H1 (cell line): ENCODE data around the gene OR6C75. TPM values are rescaled to one million over a fixed set of nuclear protein-coding genes. Genes with fewer than 3 reads are reported as not detected.

ENCODE experiments used
- CTCF ChIA-PET: fragments of 300-600 bp; sonication (Branson Sonifier 250); formaldehyde crosslinking; loops from one replicate; lab custom pipeline; 2021; ENCODE audit not compliant: partially characterized antibody; lab: Charles Lee
- POLR2A ChIA-PET: fragments of 300-600 bp; sonication (Branson Sonifier 250); formaldehyde crosslinking; loops from one replicate; lab custom pipeline; 2021; ENCODE audit warnings: inconsistent platforms; ENCODE audit not compliant: partially characterized antibody; lab: Charles Lee
- DNase-seq, 2 experiments: peaks; one replicate each; pipeline versions ENCODE4 v3.0.0 to v3.0.0-alpha.2; 2010 to 2022; ENCODE audit warnings: low spot score in 2 of 2, low read depth in 1 of 2, mixed read lengths in 1 of 2
- FAIRE-seq: peaks from 2 replicates; lab custom pipeline; 2011; peaks lifted over from hg19 to GRCh38; lab: Jason Lieb, UNC
- H2AFZ ChIP-seq: 2 replicates; pipeline ENCODE4 v1.8.1; 2012; ENCODE audit warnings: low read length, inconsistent platforms
- H2AK5ac ChIP-seq: 2 replicates; pipeline ENCODE4 v1.6.1; 2013; ENCODE audit warnings: low read depth, low read length
- H2BK120ac ChIP-seq: replicated peaks from 2 replicates; pipeline ENCODE3; 2013; ENCODE audit warnings: low read depth, low read length, inconsistent platforms
- H2BK12ac ChIP-seq: 2 replicates; pipeline ENCODE4 v1.6.1; 2013; ENCODE audit warnings: low read depth, low read length
- H2BK15ac ChIP-seq: 2 replicates; pipeline ENCODE4 v1.6.1; 2013; ENCODE audit warnings: low read length
- H2BK20ac ChIP-seq: 2 replicates; pipeline ENCODE4 v1.6.1; 2013; ENCODE audit warnings: low read length
- H2BK5ac ChIP-seq: 2 replicates; pipeline ENCODE4 v1.6.1; 2013; ENCODE audit warnings: low read depth, low read length
- H3K14ac ChIP-seq: 2 replicates; pipeline ENCODE4 v1.6.1; 2013; ENCODE audit warnings: inconsistent platforms; ENCODE audit not compliant: insufficient read length
- H3K18ac ChIP-seq: 2 replicates; pipeline ENCODE4 v1.6.1; 2013; ENCODE audit warnings: low read length; ENCODE audit errors: extremely low read depth
- H3K23ac ChIP-seq: 2 replicates; pipeline ENCODE4 v1.6.1; 2013; ENCODE audit warnings: inconsistent platforms; ENCODE audit not compliant: insufficient read length
- H3K23me2 ChIP-seq: 2 replicates; pipeline ENCODE4 v1.6.1; 2013; ENCODE audit warnings: low read depth, low read length
- H3K27ac ChIP-seq: 2 replicates; pipeline ENCODE4 v1.6.1; 2011; ENCODE audit warnings: low read depth, low read length, inconsistent platforms
- H3K27me3 ChIP-seq, 4 experiments: replicated peaks in 1 of 4; 1 replicate in 1 of 4; 2 replicates in 3 of 4; pipeline versions ENCODE4 v1.6.1 to v1.8.1; 2011 to 2013; ENCODE audit warnings: low read length in 3 of 4, mild to moderate bottlenecking in 3 of 4, inconsistent platforms in 2 of 4, mixed read lengths in 2 of 4, moderate library complexity in 1 of 4; ENCODE audit not compliant: control insufficient read depth in 3 of 4, insufficient read depth in 3 of 4; ENCODE audit errors: extremely low read depth in 1 of 4
- H3K36me3 ChIP-seq, 4 experiments: 2 replicates each; pipeline versions ENCODE4 v1.6.1 to v1.8.1; 2011 to 2013; ENCODE audit warnings: mild to moderate bottlenecking in 4 of 4, low read length in 3 of 4, moderate library complexity in 2 of 4, control low read depth in 1 of 4, inconsistent platforms in 1 of 4; ENCODE audit not compliant: insufficient read depth in 4 of 4, control insufficient read depth in 2 of 4
- H3K4ac ChIP-seq: replicated peaks from 2 replicates; pipeline ENCODE3; 2013; ENCODE audit warnings: low read length, low read depth, mixed read lengths, inconsistent platforms; ENCODE audit not compliant: insufficient read length
- H3K4me1 ChIP-seq, 4 experiments: replicated peaks in 1 of 4; 1 replicate in 1 of 4; 2 replicates in 3 of 4; pipeline versions ENCODE4 v1.6.1 to v1.8.1; 2011 to 2013; ENCODE audit warnings: low read length in 3 of 4, inconsistent platforms in 2 of 4, mixed read lengths in 1 of 4; ENCODE audit not compliant: insufficient read depth in 4 of 4, control insufficient read depth in 3 of 4
- H3K4me2 ChIP-seq, 2 experiments: 2 replicates each; pipeline versions ENCODE4 v1.6.1 to v1.8.1; 2011 to 2013; ENCODE audit warnings: low read depth in 2 of 2, low read length in 2 of 2, control low read depth in 1 of 2, inconsistent platforms in 1 of 2, mild to moderate bottlenecking in 1 of 2; ENCODE audit not compliant: insufficient read depth in 1 of 2
- H3K4me3 ChIP-seq, 4 experiments: fragments of 200-600, 300-600 bp in 1 of 4; sonication (generic), shearing (Covaris generic), sonication (Bioruptor Twin) in 1 of 4; 2 replicates each; pipeline versions ENCODE4 v1.5.1 to v1.8.1; 2011 to 2016; ENCODE audit warnings: low read length in 4 of 4, low read depth in 3 of 4, control low read depth in 2 of 4, inconsistent platforms in 2 of 4, mild to moderate bottlenecking in 2 of 4, mixed read lengths in 1 of 4, moderate library complexity in 1 of 4; ENCODE audit not compliant: insufficient read depth in 2 of 4; ENCODE audit errors: extremely low read depth in 1 of 4
- H3K56ac ChIP-seq: replicated peaks from 2 replicates; pipeline ENCODE3; 2013; ENCODE audit warnings: low read depth, mild to moderate bottlenecking, mixed read lengths, low read length, inconsistent platforms; ENCODE audit not compliant: insufficient read length
- H3K79me1 ChIP-seq: 2 replicates; pipeline ENCODE4 v1.6.1; 2013; ENCODE audit warnings: low read depth, low read length, control low read depth
- H3K79me2 ChIP-seq, 2 experiments: 2 replicates each; pipeline versions ENCODE4 v1.6.1 to v1.8.1; 2012 to 2013; ENCODE audit warnings: low read length in 2 of 2, mild to moderate bottlenecking in 2 of 2, inconsistent platforms in 1 of 2; ENCODE audit not compliant: insufficient read depth in 2 of 2, control insufficient read depth in 1 of 2
- H3K9ac ChIP-seq, 4 experiments: replicated peaks in 1 of 4; 1 replicate in 1 of 4; 2 replicates in 3 of 4; pipeline versions ENCODE4 v1.6.1 to v1.8.1; 2011 to 2013; ENCODE audit warnings: low read depth in 3 of 4, low read length in 3 of 4, control low read depth in 2 of 4, mild to moderate bottlenecking in 2 of 4, moderate library complexity in 2 of 4, inconsistent platforms in 1 of 4; ENCODE audit errors: extremely low read depth in 1 of 4
- H3K9me3 ChIP-seq, 2 experiments: 2 replicates each; pipeline versions ENCODE4 v1.6.1 to v1.8.1; 2012 to 2013; ENCODE audit warnings: mild to moderate bottlenecking in 2 of 2, moderate library complexity in 2 of 2, control low read depth in 1 of 2, inconsistent platforms in 1 of 2, low read depth in 1 of 2, low read length in 1 of 2, mixed read lengths in 1 of 2; ENCODE audit not compliant: insufficient read depth in 2 of 2
- H4K20me1 ChIP-seq, 2 experiments: replicated peaks in 1 of 2; 2 replicates each; pipeline versions ENCODE3 to v1.8.1; 2011 to 2013; ENCODE audit warnings: inconsistent platforms in 2 of 2, low read length in 2 of 2, mild to moderate bottlenecking in 1 of 2; ENCODE audit not compliant: insufficient read depth in 2 of 2, control insufficient read depth in 1 of 2
- H4K5ac ChIP-seq: 2 replicates; pipeline ENCODE4 v1.6.1; 2013; ENCODE audit warnings: low read length, low read depth, mixed read lengths, inconsistent platforms; ENCODE audit not compliant: insufficient read length
- H4K8ac ChIP-seq: 2 replicates; pipeline ENCODE4 v1.8.0; 2013; ENCODE audit warnings: mild to moderate bottlenecking, moderate library complexity, low read length, inconsistent platforms; ENCODE audit not compliant: insufficient read depth; ENCODE audit errors: extremely low read depth
- H4K91ac ChIP-seq: replicated peaks from 2 replicates; pipeline ENCODE3; 2013; ENCODE audit warnings: low read length, mixed read lengths, inconsistent platforms; ENCODE audit not compliant: insufficient read length
- CHD1 ChIP-seq: IDR thresholded peaks from 2 replicates; pipeline ENCODE4 v1.6.1; 2012; ENCODE audit warnings: low read depth, low read length, improper control_type of control experiment
- CHD2 ChIP-seq: IDR thresholded peaks from 2 replicates; pipeline ENCODE4 v1.6.1; 2012; ENCODE audit warnings: low read length, improper control_type of control experiment
- EZH2 ChIP-seq: fragments of 200-600 bp; sonication (generic); IDR thresholded peaks from 2 replicates; pipeline ENCODE4 v1.7.1; 2012; ENCODE audit warnings: low read depth, mild to moderate bottlenecking, moderate library complexity, low read length, inconsistent platforms; ENCODE audit not compliant: severe bottlenecking
- HDAC6 ChIP-seq: IDR thresholded peaks from one replicate; pipeline ENCODE4 v1.7.1; 2012; ENCODE audit warnings: low read depth, mild to moderate bottlenecking, inconsistent platforms, low read length, moderate library complexity
- KDM5A ChIP-seq: fragments of 200-600 bp; IDR thresholded peaks from 2 replicates; pipeline ENCODE4 v1.7.1; 2012; ENCODE audit warnings: mild to moderate bottlenecking, low read length, inconsistent platforms, mixed read lengths
- MAFK ChIP-seq: IDR thresholded peaks from 2 replicates; pipeline ENCODE4 v1.6.1; 2012; ENCODE audit warnings: low read depth, mild to moderate bottlenecking, improper control_type of control experiment, low read length
- POLR2AphosphoS5 ChIP-seq: IDR thresholded peaks from 2 replicates; pipeline ENCODE4 v1.6.1; 2011; ENCODE audit warnings: low read depth, low read length
- TAF1 ChIP-seq: IDR thresholded peaks from 2 replicates; pipeline ENCODE4 v1.6.1; 2011; ENCODE audit warnings: mild to moderate bottlenecking, low read depth, low read length
- YY1 ChIP-seq: IDR thresholded peaks from 2 replicates; pipeline ENCODE4 v1.6.1; 2011; ENCODE audit warnings: low read depth, mild to moderate bottlenecking, low read length
- WGBS, 2 experiments: shearing (Covaris generic) in 1 of 2; methylation state at CpG; one replicate each; pipeline versions ENCODE4 v1.1.6 to v1.1.7; 2013 to 2015; ENCODE audit warnings: low lambda C conversion rate in 2 of 2, mixed read lengths in 2 of 2, inconsistent platforms in 1 of 2, low coverage in 1 of 2, missing lambda C conversion rate in 1 of 2; ENCODE audit not compliant: insufficient replicate concordance in 2 of 2, insufficient coverage in 1 of 2, insufficient read length in 1 of 2; ENCODE audit errors: extremely low coverage in 1 of 2, missing lambda C conversion rate in 1 of 2; 5-methylcytosine and 5-hydroxymethylcytosine counted together
- polyA plus RNA-seq, 7 experiments: library from polyadenylated mRNA; depleted of rRNA in 3 of 7; stranded (reverse) in 5 of 7; unstranded in 2 of 7; fragments of >200 nt in 5 of 7; fragments of 200-250 nt in 2 of 7; gene quantifications; 1 replicate in 5 of 7; 2 replicates in 1 of 7; 4 replicates in 1 of 7; pipeline versions ENCODE4 v1.2.1 to v1.2.3, GENCODE V29; 2011 to 2013; ENCODE audit warnings: missing spikeins in 2 of 7, mixed read lengths in 2 of 7
- total RNA-seq: library from RNA; stranded (reverse); fragmentation: NEBNext Ultra II Directional; extraction: Animal tissue kit (Norgen Biotek cat#: 25700); gene quantifications from 2 replicates; pipeline ENCODE4 v1.2.1, GENCODE V29; 2021
- TF ChIP-seq, protein P1 (sequence below): IDR thresholded peaks from 2 replicates; pipeline ENCODE4 v1.6.1; 2011; ENCODE audit warnings: low read depth, mild to moderate bottlenecking, low read length; ENCODE audit not compliant: insufficient read depth

OR6C75 gene
- total and polyA plus RNA-seq, 2 of the 8 experiments (the other 6 are each of a cell fraction or from before 2014, with no cell fraction given): not detected

DNA sequence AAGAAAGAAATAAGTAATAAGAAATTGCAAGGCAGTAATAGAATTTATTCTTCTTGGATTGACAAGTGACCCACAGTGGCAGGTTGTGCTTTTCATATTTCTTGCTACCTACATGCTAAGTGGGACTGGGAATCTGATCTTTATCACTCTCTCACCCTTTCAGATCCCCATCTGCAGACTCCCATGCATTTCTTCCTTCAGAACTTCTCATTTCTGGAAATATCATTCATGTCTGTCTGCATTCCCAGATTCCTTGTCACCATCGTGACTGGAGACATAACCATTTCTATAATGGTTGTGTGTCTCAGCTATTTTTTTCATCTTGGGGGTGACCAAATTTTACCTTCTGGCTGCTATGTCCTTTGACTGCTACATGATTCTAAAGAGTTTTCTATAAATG lies 33.6 kb downstream of the OR6C75 start (continued):
- no peak for TF ChIP-seq CHD2

DNA sequence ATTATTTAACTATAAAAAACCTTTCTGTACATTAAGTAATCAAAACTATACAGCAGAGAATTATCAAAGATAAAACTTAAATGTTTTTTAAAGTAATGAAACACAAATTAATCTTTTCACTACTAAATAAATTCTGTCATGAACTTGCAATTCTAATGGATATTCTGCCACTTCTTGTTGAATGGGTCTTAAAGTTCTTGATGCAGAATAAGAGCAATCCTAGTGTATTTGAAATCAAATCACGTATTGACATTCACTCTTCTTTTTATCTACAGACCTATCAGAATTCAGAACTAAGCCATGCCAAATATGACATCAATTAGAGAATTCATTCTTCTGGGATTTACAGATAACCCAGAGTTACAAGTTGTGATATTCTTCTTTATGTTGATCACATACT lies 37.5 kb downstream of the OR6C75 start, which contains the start of gene OR6C65:
TSS of gene OR6C65 (plus strand) at position 301 of the 400 bp plus-strand sequence. CDS start at position 301, 0 bp downstream.
- Histone ChIP-seq H3K56ac (no peak within 1 kb of the TSS), H2AFZ (0 out of 2 replicates have a peak within 1 kb of the TSS, but pooled peaks have one; percentile 50), H3K4me3 (no peak within 1 kb of the TSS), H3K27ac (no peak within 1 kb of the TSS), H2BK15ac (no peak within 1 kb of the TSS), H4K91ac (no peak within 1 kb of the TSS), H4K20me1 (no peaks in the 10 kb centered on the region), H3K27me3 (no peaks in the 10 kb centered on the region), H2BK12ac (no peak within 1 kb of the TSS), H3K36me3 (no peaks in the 10 kb centered on the region), H4K5ac (no peak within 1 kb of the TSS), H3K14ac (no peak within 1 kb of the TSS), H4K8ac (no peak within 1 kb of the TSS), H3K23ac (no peak within 1 kb of the TSS), H2AK5ac (no peak within 1 kb of the TSS), H3K18ac (no peak within 1 kb of the TSS), H2BK5ac (no peak within 1 kb of the TSS), H2BK20ac (no peak within 1 kb of the TSS), H3K79me2 (no peaks in the 10 kb centered on the region), H3K4me2 (no peak within 1 kb of the TSS), H3K9ac (no peak within 1 kb of the TSS), H3K9me3 (no peaks in the 10 kb centered on the region), H3K23me2 (no peaks in the 10 kb centered on the region), H2BK120ac (no peak within 1 kb of the TSS), H3K79me1 (no peaks in the 10 kb centered on the region), H3K4ac (no peak within 1 kb of the TSS), H3K4me1 (no peaks in the 10 kb centered on the region)
- DNase-seq (no peak), FAIRE-seq (peak; percentile 55)
- 88% methylated on average over 1 of the region's 1 CpG; no CpG with 5 or more reads in 1 of the 2 experiments for WGBS, 2 experiments
- POLR2A ChIA-PET: no interaction called here
- CTCF ChIA-PET: no interaction called here
- TF ChIP-seq CHD1 (no peak), EZH2 (no peak), KDM5A (no peak), HDAC6 (no peak), YY1 (no peak), TAF1 (no peak), POLR2AphosphoS5 (no peak), MAFK (no peak)
- TF ChIP-seq, protein P1, sequence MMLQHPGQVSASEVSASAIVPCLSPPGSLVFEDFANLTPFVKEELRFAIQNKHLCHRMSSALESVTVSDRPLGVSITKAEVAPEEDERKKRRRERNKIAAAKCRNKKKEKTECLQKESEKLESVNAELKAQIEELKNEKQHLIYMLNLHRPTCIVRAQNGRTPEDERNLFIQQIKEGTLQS: no peak
